HuH-7 (cell line): ENCODE data around the gene GAB4.
"Not testable (repeated sequence)": the region's sequence is repeated elsewhere in the genome, so short reads cannot be mapped to it uniquely, and the experiment has no call there.

Experiments
- DNase-seq: peaks from one replicate; pipeline ENCODE4 v3.0.0; 2011; ENCODE audit warnings: low spot score

The GAB4 gene

DNA sequence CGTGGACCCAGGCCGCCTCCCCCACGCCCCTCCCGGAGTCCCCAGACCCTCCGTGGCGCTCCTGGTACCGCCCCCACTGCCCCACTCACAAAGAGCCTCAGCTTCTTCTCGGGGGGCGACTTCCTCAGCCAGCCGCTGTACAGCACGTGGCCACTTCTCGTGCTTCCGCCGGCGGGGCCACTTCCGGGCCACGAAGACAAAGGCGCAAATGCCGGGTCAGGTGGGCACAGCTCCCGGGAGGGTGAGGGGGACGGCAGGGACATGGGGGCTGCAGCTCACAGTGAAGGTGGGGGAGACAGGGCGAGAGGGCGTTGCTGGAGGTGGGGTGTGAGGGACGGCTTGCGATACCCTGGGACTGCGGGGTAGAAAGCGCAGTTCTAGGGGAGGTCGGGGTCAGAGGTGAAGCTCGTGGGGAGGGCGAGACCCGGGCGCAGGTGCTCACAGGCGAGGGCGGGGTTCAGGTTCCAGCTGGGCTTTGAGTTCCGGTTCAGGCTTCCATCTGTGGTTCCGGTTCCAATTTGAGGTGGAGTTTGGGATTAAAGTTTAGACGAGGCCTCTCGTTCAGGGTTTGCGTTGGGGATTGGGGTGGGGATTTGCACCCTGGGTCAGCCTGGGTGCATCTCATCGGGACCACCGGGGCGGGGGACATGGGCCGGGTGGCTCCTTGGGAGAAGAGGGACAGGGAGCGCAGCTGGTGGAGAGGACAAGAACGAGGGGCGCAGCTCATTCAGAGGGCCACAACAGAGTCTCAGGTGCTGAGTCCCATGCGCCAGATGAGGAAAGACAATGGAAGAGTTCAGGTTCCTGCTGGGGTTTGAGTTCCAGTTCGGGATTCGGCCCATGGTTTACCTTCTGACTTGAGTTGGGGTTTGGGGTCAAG, at the start of gene GAB4:
GAB4 (minus strand) TSS at position 371 of the 880 bp plus-strand sequence; CDS start at position 263, 108 bp downstream.
- no peak for DNase-seq

- no peak for DNase-seq
Measured at GRCh38 chr22:17056807-17057206, 48.8 kb upstream of the GAB4 start.

- no peak for DNase-seq
Measured at GRCh38 chr22:17056058-17056457, 48.0 kb upstream of the GAB4 start.

GRCh38 chr22:17047656-17048055, 39.6 kb upstream of the GAB4 start:
- DNase-seq, result no peak

GRCh38 chr22:17046566-17047348, 38.7 kb upstream of the GAB4 start:
- DNase-seq, result no peak

- DNase-seq, result no peak
Measured at GRCh38 chr22:17043521-17043920, 35.5 kb upstream of the GAB4 start.

DNA sequence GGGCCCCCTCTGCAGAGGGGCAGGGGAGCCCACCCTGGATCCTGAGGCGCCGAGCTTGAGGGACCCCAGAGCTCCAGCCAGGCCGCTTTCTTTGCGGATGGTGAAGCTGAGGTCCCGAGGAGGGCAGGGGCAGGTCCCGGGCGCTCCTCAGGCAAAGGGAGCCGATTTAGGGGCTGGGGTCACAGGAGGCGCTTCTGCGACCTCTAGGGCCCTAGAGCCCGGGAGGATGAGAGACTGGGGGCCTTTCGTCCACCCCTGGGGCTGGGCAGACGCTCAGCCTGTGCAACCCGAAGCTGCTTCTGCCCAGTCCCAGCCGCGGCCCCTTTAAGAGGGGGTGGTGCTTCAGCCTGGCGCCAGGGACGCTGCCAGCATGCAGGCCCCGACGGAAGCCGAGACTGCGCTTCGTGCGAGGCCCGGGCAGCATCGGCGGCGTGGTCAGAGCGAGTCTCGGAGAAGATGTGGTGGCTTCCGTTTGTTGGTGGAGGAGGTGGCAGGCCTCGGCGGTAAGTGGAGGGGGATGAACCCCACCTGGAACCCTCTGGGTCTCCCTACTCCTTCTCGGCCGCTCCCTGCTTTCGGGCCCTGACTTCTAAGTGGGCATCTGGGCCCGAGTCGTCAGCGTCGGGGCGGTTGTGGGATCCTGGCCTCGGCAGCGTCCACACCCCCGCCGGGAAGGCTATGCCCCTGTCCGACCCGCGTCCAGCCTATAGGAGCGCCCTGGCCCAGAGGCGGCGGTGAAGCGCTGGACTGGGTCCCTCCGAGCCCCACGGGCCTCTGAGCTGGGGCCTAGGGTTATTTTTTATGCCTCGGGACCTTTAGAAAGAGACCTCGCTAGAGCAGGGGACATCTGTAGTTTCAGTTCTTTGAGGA, 29.1 kb upstream of the GAB4 start:
- DNase-seq, result not testable (repeated sequence)

DNA sequence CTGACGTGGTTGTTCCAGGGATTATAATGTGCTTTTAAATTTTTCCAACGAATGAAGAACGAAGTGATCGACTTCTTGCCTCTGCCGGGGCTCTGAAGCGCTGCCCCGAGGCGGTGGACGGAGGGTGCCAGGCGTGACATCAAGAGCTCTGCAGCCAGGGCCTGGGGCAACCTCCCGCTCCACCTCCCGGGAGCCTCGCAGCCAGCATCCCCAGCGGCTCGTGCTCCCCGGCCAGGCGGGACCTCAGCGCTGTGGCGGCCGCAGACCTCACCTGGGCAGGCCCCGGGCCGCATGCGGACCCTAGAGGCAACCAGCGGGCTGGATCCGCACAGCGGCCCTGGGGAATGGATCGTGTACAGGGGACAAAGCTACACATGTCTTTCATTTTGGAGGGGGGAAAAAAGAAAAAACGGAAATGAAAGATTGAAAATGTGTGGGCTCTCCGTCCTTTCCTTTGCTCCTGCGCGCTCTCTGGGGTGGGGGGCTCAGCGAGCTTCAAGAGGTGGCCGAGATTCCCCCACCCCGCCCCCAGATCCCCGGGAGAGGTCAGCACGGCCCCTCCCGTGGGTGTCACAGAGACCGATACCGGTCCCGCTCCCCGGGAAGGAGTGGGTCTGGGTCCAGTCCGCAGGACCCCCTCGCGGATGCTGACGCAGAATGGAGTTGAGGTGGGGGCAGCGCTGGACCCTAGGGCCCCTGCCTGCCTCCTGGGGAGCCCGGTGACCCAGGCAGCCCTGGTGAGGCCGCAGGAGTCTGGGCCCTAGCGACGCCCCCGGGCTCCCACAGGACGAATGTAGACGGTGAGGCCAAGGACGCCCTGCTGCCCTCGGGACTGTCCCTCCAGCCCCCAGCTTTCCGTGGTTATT, 28.2 kb upstream of the GAB4 start:
- not testable (repeated sequence) for DNase-seq

DNA sequence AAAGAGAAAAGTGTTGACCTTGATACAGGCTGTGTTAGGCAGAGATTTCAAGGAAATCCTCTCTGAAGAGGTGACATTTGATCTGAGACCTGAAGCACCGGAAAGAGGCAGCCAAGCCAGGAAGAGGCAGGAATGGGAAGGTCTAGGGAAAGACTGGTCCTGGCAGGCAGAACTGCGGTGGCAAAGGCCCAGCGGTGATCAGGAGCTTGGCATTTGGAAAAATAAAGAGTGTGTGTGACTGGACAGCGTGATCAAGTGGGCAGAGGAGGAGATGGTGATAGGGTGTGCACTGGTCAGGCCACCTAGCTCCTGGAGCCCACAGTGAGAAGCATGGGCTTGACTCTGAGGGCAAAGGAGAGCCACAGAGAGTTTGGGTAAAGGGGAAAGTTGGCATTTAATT, 27.2 kb upstream of the GAB4 start:
- no peak for DNase-seq

DNA sequence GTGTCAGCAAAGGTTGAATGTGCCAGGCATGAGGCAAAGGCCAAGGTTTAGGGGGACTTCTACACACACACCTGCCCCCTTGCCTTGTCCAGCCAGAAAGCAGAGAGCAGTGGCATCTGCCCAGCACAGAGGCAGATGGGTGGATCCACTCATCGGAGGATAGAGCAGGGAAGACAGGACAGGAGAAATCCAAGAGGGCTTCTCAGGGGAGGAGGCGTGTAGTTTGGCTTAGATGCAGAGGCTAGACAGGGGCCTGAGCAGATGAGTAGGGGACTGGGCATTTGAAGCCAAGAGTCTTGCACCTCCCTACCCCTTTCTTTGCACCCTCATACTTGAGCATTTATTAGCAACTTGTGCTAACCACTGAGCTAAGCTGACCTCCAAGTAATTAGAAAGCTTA, 26.5 kb upstream of the GAB4 start:
- DNase-seq, result not testable (repeated sequence)

DNA sequence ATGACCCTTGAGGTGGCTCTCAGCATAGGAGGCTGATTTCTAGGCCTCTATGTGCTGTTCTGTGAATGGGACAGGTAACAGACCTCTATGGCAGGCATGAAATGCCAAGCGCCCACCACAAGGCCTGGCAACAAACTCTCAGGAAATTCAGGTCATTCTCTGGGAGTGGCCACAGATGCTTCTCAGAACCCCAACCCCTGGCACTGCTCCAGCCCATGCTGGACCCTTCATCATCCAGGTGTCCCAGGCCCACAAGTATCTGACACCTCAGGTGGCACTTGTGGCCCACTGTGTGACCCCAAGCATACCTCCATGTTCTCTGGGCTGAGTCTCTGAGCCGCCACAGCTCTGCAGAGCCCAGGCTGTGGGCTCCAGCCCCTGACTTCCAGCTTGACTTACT, 24.3 kb upstream of the GAB4 start:
- not testable (repeated sequence) for DNase-seq

DNA sequence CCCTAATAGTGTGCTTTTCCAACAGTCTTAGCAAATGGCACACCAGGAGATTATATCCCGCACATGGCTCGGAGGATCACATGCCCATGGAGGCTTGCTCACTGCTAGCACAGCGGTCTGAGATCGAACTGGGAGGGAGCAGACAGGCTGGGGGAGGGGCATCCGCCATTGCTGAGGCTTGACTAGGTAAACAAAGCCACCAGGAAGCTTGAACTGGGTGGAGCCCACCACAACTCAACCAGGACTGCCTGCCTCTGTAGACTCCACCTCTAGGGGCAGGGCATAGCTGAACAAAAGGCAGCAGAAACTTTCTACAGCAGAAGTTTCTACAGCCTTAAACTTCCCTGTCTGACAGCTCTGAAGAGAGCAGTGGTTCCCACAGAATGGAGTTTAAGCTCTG, 16.4 kb upstream of the GAB4 start:
- DNase-seq, result not testable (repeated sequence)

GRCh38 chr22:17015552-17015951, 7.5 kb upstream of the GAB4 start:
- not testable (repeated sequence) for DNase-seq

GRCh38 chr22:17014101-17014440, 6.0 kb upstream of the GAB4 start:
- not testable (repeated sequence) for DNase-seq

- no peak for DNase-seq
Measured at GRCh38 chr22:17013396-17014100, 5.5 kb upstream of the GAB4 start.

- DNase-seq, result no peak
Measured at GRCh38 chr22:17012267-17012666, 4.2 kb upstream of the GAB4 start.

GRCh38 chr22:17009640-17010291, 1.7 kb upstream of the GAB4 start:
- DNase-seq, result no peak

GRCh38 chr22:17007257-17007656, 765 bp downstream of the GAB4 start:
- DNase-seq, result no peak

DNA sequence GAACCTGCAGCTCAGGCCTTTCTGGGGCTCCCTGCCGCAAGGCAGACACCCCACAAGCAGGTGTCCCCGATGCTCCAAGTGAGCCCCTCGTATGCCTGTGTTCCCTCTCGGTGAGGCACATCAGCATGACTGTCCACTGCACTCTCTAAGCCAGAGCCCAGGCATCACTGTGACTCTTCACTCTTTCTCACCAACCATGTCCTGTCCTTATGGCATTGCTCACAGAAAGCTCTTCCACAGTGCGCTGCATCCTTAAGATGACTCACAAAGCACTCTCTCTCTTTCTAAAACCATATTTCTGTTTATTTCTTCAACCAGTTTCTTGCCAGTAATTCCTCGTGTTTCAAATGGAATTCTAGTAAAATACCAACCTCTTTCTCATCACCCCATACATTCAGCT, 18.1 kb downstream of the GAB4 start:
- DNase-seq, result no peak

DNA sequence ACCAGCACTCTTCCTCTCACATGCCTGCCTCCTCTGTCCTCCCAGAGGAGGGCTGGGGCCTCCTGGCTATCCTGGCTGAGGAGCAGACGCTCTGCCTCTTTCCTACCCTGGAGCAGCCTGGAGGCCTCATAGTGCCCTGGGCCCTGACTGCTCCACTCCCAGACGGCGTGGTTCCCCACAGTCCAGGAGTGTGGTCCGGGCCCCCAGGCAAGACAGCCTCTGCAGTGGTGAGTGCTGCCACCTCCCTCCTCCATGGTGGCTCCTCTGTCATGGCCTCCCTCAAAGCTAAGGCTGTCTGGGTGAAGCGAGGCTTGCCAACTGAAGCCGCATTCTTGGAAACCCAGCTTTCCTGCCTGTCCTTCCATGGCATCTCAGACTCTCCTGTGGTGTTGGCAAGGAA, 19.8 kb downstream of the GAB4 start:
- no peak for DNase-seq
